A549 (cell line): ENCODE results near the gene ZNF793. TPM values are rescaled to one million over a fixed set of nuclear protein-coding genes. Genes with fewer than 3 reads are reported as not detected.
A peak's percentile ranks its signal among the peaks of the same experiment; 100 is the strongest.

Experiments used
- BCL3 ChIP-seq: fragments of >200 bp; sonication (Bioruptor Twin); formaldehyde crosslinking; IDR thresholded peaks from 3 replicates; pipeline ENCODE4 v1.6.1; 2016
- BHLHE40 ChIP-seq: IDR thresholded peaks from 2 replicates; pipeline ENCODE4 v1.6.1; 2012; ENCODE audit warnings: low read depth, low read length, inconsistent platforms
- CEBPB ChIP-seq, 2 experiments: fragments of >200 bp in 1 of 2; sonication (Bioruptor Twin) in 1 of 2; formaldehyde crosslinking in 1 of 2; IDR thresholded peaks; 2 replicates each; pipeline ENCODE4 v1.6.1; 2012 to 2016
- CHD2 ChIP-seq: fragments of 150-350 bp; IDR thresholded peaks from 2 replicates; pipeline ENCODE4 v1.6.1; 2014; ENCODE audit warnings: low read length; ENCODE audit not compliant: partially characterized antibody
- CHD4 ChIP-seq: fragments of 200-600 bp; sonication (generic); IDR thresholded peaks from 2 replicates; pipeline ENCODE4 v1.6.1; 2016; ENCODE audit warnings: antibody characterized with exemption, mild to moderate bottlenecking, borderline replicate concordance
- CTCF ChIP-seq: fragments of >200 bp; sonication (Bioruptor Twin); formaldehyde crosslinking; IDR thresholded peaks from 3 replicates; pipeline ENCODE4 v1.5.1; 2016
- EHMT2 ChIP-seq: fragments of 200-600 bp; sonication (generic); IDR thresholded peaks from 2 replicates; pipeline ENCODE4 v1.6.1; 2016; ENCODE audit warnings: antibody characterized with exemption, low read depth, mild to moderate bottlenecking, moderate library complexity
- ESRRA ChIP-seq: fragments of 150-350 bp; IDR thresholded peaks from 2 replicates; pipeline ENCODE4 v1.6.1; 2014; ENCODE audit warnings: mild to moderate bottlenecking, low read length, borderline replicate concordance
- FOSB ChIP-seq: fragments of 250-450 bp; sonication (Bioruptor Pico); IDR thresholded peaks from 2 replicates; pipeline ENCODE4 v1.5.0; 2020; ENCODE audit warnings: mild to moderate bottlenecking, moderate library complexity
- FOXS1 ChIP-seq: fragments of 250-450 bp; sonication (Bioruptor Pico); IDR thresholded peaks from 2 replicates; pipeline ENCODE4 v1.5.0; 2020; ENCODE audit warnings: mild to moderate bottlenecking, moderate library complexity
- GATA3 ChIP-seq: IDR thresholded peaks from 2 replicates; pipeline ENCODE4 v1.6.1; 2012; ENCODE audit warnings: borderline replicate concordance
- HDAC2 ChIP-seq: fragments of 200-600 bp; sonication (generic); IDR thresholded peaks from 2 replicates; pipeline ENCODE4 v1.6.1; 2016
- HEYL ChIP-seq: fragments of 250-450 bp; sonication (Bioruptor Pico); IDR thresholded peaks from 2 replicates; pipeline ENCODE4 v1.8.0; 2021; ENCODE audit warnings: mild to moderate bottlenecking, moderate library complexity
- HOXB13 ChIP-seq: fragments of 250-450 bp; sonication (Bioruptor Pico); IDR thresholded peaks from 2 replicates; pipeline ENCODE4 v1.5.0; 2020; ENCODE audit warnings: low read depth, mild to moderate bottlenecking, moderate library complexity
- HOXB5 ChIP-seq: fragments of 250-450 bp; sonication (Bioruptor Pico); IDR thresholded peaks from 2 replicates; pipeline ENCODE4 v1.5.0; 2020; ENCODE audit warnings: mild to moderate bottlenecking, moderate library complexity
- JUNB ChIP-seq: fragments of >200 bp; sonication (Bioruptor Twin); formaldehyde crosslinking; IDR thresholded peaks from 2 replicates; pipeline ENCODE4 v1.6.1; 2016
- MAFK ChIP-seq: fragments of 450-650 bp; IDR thresholded peaks from 2 replicates; pipeline ENCODE4 v1.6.1; 2014; ENCODE audit not compliant: partially characterized antibody
- MAX ChIP-seq: IDR thresholded peaks from 2 replicates; pipeline ENCODE4 v1.6.1; 2012
- MYC ChIP-seq: IDR thresholded peaks from 2 replicates; pipeline ENCODE4 v1.6.1; 2012; ENCODE audit warnings: mild to moderate bottlenecking, inconsistent platforms, low read length, improper control_type of control experiment, borderline replicate concordance
- NFE2L2 ChIP-seq: fragments of 150-350 bp; conservative IDR thresholded peaks from 2 replicates; pipeline ENCODE4 v1.6.1; 2014; ENCODE audit warnings: low read length
- NR3C1 ChIP-seq: fragments of >200 bp; sonication (Bioruptor Twin); formaldehyde crosslinking; IDR thresholded peaks from 3 replicates; pipeline ENCODE4 v1.6.1; 2017
- PBX3 ChIP-seq: IDR thresholded peaks from 2 replicates; pipeline ENCODE4 v1.6.1; 2012
- POLR2A ChIP-seq: IDR thresholded peaks from 2 replicates; pipeline ENCODE4 v1.6.1; 2012; ENCODE audit warnings: mild to moderate bottlenecking, low read length
- POLR2AphosphoS2 ChIP-seq: conservative IDR thresholded peaks from 2 replicates; pipeline ENCODE4 v1.6.1; 2012; ENCODE audit warnings: low read length, improper control_type of control experiment, inconsistent platforms
- RAD21 ChIP-seq, 2 experiments: fragments of >200 bp in 1 of 2; sonication (Bioruptor Twin) in 1 of 2; formaldehyde crosslinking in 1 of 2; IDR thresholded peaks in 1 of 2; conservative IDR thresholded peaks in 1 of 2; 2 replicates in 1 of 2; 3 replicates in 1 of 2; pipeline ENCODE4 v1.6.1; 2012 to 2018; ENCODE audit warnings: inconsistent platforms in 1 of 2
- RARB ChIP-seq: fragments of 250-450 bp; sonication (Bioruptor Pico); IDR thresholded peaks from 2 replicates; pipeline ENCODE4 v1.8.0; 2021; ENCODE audit warnings: mild to moderate bottlenecking, moderate library complexity
- REST ChIP-seq: fragments of 200-600 bp; sonication (generic); IDR thresholded peaks from 2 replicates; pipeline ENCODE4 v1.6.1; 2016; ENCODE audit warnings: antibody characterized with exemption, mild to moderate bottlenecking, moderate library complexity
- RFX5 ChIP-seq: fragments of 450-650 bp; IDR thresholded peaks from 2 replicates; pipeline ENCODE4 v1.7.1; 2014; ENCODE audit warnings: antibody characterized with exemption, mild to moderate bottlenecking, moderate library complexity
- SMC3 ChIP-seq: fragments of >200 bp; sonication (Bioruptor Twin); formaldehyde crosslinking; IDR thresholded peaks from 3 replicates; pipeline ENCODE4 v1.6.1; 2018; ENCODE audit warnings: inconsistent platforms
- SREBF2 ChIP-seq: fragments of 450-650 bp; IDR thresholded peaks from 2 replicates; pipeline ENCODE4 v1.6.1; 2014; ENCODE audit warnings: mild to moderate bottlenecking, moderate library complexity
- TFCP2L1 ChIP-seq: fragments of 250-450 bp; sonication (Bioruptor Pico); IDR thresholded peaks from 2 replicates; pipeline ENCODE4 v1.5.0; 2021; ENCODE audit warnings: mild to moderate bottlenecking
- TP53 ChIP-seq: fragments of 250-450 bp; sonication (Bioruptor Pico); IDR thresholded peaks from 2 replicates; pipeline ENCODE4 v1.5.0; 2021; ENCODE audit warnings: mild to moderate bottlenecking, moderate library complexity
- USF2 ChIP-seq: fragments of 450-650 bp; IDR thresholded peaks from 2 replicates; pipeline ENCODE4 v1.6.1; 2014; ENCODE audit warnings: antibody characterized with exemption
- polyA plus RNA-seq, 4 experiments: library from polyadenylated mRNA; depleted of rRNA in 3 of 4; stranded (reverse); fragments of >200 nt; fragmentation: RNase III in 1 of 4; extraction: RNeasy Plus Mini Kit Qiagen cat#74134 plus additional on column Dnase treatment in 1 of 4; gene quantifications; 2 replicates in 3 of 4; 3 replicates in 1 of 4; pipeline ENCODE4 v1.2.3, GENCODE V29; 2011 to 2017
- TF ChIP-seq, protein P1 (sequence below): IDR thresholded peaks from 2 replicates; pipeline ENCODE4 v1.6.1; 2012; ENCODE audit warnings: low read depth, borderline replicate concordance

The ZNF793 gene
- polyA plus RNA-seq, 2 of the 4 experiments (the other 2 are of a cell fraction), result 0.12 to 0.17 TPM

DNA sequence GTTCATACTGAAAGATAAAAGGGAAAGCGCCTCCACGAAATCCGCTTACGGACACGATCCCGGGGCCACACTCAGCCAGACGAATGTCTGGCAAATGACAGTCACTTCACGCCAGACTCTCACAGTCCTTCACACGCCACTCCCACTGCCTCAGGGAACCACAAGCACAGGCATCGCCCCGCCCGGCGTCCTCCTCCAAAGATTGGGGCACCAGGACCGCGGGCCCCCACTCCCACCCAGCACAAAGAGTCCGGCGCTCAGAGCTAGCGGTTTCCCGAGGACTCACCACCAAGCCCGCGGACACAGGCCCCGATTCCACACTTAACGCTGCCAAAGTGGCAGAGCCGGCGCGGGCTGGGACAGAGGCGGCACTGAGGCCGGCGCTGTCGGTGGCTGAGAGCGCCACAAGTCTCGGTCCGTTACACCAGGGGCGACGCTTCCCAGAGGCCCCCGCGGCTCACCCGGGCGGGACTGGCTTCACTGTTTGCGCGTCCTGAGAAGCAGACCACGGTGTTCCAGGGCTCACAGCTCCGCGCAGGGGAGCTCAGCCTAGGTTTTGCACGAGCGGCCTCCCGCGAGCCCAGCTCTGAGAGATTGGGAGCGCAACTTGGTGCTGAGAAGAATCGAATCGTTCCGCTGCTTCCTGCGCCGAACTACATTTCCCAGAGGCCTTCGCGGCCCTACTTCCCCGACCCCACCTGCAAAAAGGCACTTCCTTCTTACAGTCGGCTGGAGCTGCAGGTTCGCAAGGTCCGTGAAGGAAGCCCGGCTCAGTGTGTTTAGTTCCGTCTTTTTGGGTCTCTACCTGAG lies 39.7 kb upstream of the ZNF793 start, which contains the start of gene ZNF569 (continued):
- no peak for TF ChIP-seq REST
- TF ChIP-seq ESRRA, result 0 out of 2 replicates have a peak, but pooled peaks have one; percentile 67
- no peak for TF ChIP-seq EHMT2
- TF ChIP-seq SMC3, result no peak
- TF ChIP-seq, protein P1, sequence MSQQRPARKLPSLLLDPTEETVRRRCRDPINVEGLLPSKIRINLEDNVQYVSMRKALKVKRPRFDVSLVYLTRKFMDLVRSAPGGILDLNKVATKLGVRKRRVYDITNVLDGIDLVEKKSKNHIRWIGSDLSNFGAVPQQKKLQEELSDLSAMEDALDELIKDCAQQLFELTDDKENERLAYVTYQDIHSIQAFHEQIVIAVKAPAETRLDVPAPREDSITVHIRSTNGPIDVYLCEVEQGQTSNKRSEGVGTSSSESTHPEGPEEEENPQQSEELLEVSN, result peak; percentile 79
- no peak for TF ChIP-seq USF2
- 0 out of 4 replicates have a peak, but pooled peaks of 1 of the 2 experiments have one; percentile 45 for TF ChIP-seq CEBPB (IDR thresholded peaks at IDR 0.05)
- no peak for TF ChIP-seq HEYL (CRISPR knock-in tag)
- no peak for TF ChIP-seq CTCF
- peak; percentile 52 for TF ChIP-seq POLR2A
- TF ChIP-seq TFCP2L1 (CRISPR knock-in tag), result no peak
- no peak for TF ChIP-seq BHLHE40
- no peak for TF ChIP-seq FOSB
- no peak for TF ChIP-seq NR3C1
- no peak; the same call in 1 of the 2 replicates for TF ChIP-seq HDAC2
- no peak for TF ChIP-seq NFE2L2
- TF ChIP-seq MAX, result peak; percentile 80
- no peak; the same call in none of the 2 replicates for TF ChIP-seq PBX3
- TF ChIP-seq TP53, result no peak
- no peak for TF ChIP-seq CHD4
- TF ChIP-seq RARB (CRISPR knock-in tag), result no peak
- TF ChIP-seq MAFK, result no peak
- TF ChIP-seq POLR2AphosphoS2, result no peak
- peak; percentile 60; the same call in 1 of the 2 replicates for TF ChIP-seq GATA3
- no peak; the same call in 1 of the 2 replicates for TF ChIP-seq MYC
- 0 out of 2 replicates have a peak, but pooled peaks have one; percentile 49 for TF ChIP-seq RFX5
- no peak for TF ChIP-seq HOXB5 (CRISPR knock-in tag)
- 0 out of 3 replicates have a peak, but pooled peaks have one; percentile 20 for TF ChIP-seq BCL3
- TF ChIP-seq JUNB, result no peak
- TF ChIP-seq HOXB13 (CRISPR knock-in tag), result no peak
- TF ChIP-seq FOXS1 (CRISPR knock-in tag), result no peak
- no peak for TF ChIP-seq SREBF2
- peak; percentile 2 to 19; a peak in 1 of 5 replicates for TF ChIP-seq RAD21 (conservative IDR thresholded peaks at IDR 0.05 in 1 of 2, IDR thresholded peaks at IDR 0.05 in 1 of 2)
- TF ChIP-seq CHD2, result peak; percentile 55
